Activated naive CD4-positive, alpha-beta T cell treated with anti-CD3 and anti-CD28 coated beads, Interleukin-2, amount 50 U/mL, for 16 hours (primary cell): ENCODE measurements around the gene AHRR.

Experiments
- DNase-seq: peaks from one replicate; pipeline ENCODE4 v3.0.0-alpha.2; 2020

AHRR gene

DNA sequence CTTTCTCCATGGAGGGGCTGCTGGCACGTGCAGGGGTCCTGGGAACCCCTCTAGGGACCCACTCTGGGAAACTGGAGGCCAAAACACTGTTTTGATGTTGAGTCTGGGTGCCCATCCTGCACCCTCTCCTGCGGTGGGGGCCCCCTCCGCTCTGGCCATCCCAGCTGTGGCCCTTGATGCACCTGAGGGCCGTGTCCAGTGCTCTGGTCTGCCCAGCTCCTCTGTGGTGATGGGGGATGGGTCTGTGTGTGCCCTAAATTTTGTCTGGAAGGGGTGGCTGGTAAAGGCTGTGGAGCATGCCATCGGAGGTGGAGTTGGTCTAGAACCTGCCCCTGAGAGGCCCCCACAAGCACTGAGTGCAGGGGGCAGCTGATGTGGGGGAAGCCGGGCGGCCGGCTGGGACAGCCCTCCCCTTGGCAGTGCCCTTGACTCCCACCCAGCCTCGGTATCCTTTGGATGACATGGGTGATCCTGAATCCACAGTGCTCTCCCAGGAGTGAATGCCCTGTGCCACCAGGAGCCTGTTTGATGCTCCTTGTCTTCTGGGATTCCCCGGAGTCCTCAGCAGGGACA, 26.3 kb downstream of the AHRR start:
- no peak for DNase-seq

GRCh38 chr5:348726-349125, 27.2 kb downstream of the AHRR start:
- no peak for DNase-seq

GRCh38 chr5:350355-350754, 28.8 kb downstream of the AHRR start:
- no peak for DNase-seq

DNA sequence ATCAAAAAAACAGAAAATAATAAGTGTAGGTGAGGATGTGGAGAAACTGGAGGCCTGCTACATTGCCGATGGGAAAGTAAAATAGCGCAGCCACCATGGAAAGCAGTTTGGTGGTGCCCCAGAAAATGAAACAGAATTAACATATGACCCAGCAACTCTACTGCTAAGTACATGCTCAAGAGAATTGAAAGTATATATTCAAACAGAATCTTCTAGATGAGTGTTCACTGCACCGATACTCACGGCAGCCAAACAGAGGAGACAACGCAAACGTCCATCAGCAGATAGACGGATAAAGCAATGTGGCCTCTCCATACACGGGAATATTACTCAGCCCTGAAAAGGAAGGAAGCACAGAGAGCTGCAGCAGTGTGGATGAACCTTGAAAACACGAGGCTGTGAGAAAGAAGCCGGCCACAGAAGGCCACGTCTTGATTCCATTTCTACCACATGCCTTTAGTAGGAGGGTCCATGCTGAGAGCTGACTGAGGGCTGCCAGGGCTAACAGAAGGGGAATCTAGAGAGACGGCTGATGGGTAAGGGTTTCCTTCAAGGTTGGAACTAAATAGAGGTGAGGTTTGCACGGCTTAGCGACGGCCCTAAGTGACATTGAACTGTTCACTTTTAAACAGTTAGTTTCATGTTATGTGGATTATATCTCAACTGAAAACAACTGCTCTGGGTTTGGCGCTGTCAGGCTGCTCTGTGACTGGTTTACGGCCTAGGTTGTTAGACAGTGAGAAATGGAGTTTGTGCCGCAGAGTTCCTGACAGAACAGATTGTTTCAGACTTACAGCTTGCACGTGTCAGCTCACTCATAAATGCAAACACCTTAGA, 29.8 kb downstream of the AHRR start:
- DNase-seq: no peak

DNA sequence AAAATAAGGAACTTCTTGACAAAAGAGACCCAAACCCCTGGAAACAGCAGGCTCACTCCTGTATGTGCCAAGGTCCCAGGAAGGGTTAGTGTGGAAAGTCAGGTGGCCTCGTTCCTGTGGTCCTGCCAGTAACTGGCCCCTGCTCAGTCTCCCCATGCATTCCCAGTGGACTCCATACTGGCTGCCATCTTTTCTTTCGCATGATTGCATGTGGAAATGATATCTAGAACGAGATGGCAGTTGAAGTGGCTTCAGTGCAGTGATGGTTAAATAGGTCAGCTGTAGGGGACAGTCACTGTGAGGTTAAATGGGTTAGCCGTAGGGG, 30.4 kb downstream of the AHRR start:
- no peak for DNase-seq

DNA sequence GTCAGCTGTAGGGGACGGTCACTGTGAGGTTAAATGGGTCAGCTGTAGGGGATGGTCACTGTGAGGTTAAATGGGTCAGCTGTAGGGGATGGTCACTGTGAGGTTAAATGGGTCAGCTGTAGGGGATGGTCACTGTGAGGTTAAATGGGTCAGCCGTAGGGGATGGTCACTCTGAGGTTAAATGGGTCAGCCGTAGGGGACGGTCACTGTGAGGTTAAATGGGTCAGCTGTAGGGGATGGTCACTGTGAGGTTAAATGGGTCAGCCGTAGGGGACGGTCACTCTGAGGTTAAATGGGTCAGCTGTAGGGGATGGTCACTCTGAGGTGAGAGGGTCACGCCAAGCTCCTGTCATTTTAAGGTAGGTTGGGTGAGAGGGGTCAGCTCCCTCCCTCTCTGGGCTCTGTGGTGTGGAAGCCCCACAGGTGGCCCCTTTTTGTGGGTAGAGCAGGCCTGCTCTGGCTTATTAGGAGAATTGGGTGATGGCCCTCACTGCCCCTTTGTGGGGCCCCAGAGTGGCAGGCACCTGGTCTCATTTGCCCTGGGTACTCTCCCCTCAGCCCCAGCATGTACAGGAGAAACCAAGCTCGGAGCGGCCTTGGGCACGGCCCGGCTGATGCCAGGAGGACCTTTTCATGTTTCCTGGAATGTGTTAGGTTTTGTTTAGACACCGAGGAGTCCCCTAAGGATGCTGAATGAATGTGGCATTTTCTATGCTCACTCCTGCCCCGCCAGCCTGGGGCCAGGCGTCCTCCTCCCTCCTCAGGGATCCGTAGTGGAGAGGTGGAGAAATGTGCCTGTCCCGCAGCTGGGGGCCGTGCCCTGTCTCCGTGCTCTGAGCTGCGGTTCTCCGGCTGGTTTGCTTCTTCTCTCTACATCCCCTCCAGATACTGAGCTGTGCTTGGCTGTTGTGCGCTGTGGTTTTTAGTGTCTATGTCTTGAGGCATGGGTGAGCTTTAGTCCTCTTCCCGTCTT, 31.4 kb downstream of the AHRR start:
- no peak for DNase-seq

DNA sequence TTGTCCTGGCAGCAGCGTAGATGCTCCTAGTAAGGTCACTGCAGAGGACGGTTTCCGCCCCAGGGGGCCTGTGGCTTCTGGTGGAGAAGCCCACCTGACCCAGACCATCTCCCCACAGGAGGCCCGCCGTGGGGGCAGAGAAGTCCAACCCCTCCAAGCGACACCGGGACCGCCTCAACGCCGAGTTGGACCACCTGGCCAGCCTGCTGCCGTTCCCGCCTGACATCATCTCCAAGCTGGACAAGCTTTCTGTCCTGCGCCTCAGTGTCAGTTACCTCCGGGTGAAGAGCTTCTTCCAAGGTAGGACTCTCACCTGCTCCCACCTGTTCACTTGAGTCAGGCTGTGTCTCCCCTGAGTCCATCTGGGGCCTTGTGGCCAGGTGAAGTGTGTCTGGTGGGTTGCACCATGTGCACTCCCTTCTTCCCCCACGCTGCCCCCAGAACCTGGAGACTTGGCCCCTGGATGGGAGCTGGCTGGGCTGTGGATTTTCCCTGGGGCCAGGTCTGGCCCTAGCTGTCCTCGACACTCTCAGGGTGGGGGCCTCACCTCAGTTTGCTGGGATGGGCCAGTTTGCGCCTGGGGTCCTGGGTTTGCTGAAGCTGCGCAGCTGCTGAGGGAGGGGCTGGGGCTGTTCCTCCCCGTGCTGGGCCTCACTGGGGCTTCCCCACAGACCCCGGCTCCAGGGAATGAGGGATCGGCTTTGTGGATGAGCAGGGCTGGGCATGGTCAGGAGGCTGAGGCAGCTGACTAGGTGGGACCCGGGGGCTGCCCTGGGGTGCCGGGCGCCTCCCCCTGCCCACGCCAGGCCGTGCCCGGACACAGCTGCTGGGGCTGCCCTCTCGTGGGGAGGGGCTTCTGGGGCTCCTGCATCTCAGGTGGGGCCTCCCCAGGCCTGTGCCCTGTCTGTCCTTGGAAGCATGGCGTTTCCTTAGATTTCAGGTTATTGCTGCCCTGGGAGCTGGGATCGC, 32.4 kb downstream of the AHRR start:
- DNase-seq: no peak

DNA sequence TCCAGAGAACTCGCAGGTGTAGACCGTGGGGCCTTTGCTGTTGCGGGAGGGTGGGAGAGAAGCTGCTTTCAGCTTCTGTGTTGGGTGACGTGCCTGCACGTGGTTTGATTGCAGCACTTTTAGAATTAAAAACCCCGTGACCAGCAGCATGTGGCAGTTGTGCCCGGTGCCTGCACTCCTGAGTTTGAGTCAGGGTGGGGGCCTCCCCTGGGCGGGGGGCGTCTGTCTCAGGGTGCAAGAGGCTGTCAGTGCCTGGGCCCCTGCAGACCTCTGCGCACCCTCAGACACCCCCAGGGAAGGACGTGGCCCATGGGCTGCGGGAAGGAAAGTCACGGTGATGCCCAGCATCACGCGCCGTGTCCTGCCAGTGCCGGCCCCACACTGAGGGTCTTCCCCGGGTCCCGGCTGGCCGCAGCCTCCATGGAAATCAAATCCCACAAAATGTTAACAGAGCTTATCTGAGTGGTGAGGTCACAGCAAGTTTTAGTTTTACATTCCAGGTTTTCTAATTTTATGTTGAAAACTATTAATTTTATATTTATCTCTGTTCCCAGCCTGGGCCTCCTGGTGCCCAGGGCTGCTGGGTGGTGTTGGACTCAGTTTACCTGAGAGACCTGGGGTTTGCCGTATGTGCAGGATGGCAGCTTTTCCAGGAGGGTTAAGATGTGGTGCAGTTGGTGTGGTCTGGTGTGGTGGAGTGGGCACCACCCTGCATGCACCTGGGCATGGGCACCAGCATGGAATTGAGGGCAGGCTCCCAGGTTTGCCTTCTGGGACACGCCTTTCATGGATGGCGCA, 33.3 kb downstream of the AHRR start:
- no peak for DNase-seq

GRCh38 chr5:355379-355935, 33.9 kb downstream of the AHRR start:
- no peak for DNase-seq

DNA sequence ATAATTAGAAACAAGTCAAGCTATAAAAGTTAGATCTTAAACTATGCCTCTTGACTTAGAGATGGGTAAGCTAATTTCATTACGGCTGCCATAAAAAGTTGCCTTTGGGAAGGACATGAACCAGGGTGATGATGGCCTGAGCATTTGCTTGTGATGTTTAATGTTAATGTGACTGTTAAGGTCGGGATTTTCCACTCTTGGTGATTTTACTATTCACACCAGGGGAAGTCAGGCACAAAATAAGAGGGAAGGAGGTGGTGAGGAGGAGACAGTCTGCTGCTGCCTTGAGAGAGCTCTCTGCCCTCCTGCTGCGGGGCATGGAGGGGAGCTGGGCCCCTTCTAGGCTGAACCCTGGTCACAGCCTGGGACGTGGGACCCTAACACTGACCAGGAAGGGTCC, 34.4 kb downstream of the AHRR start:
- DNase-seq: no peak

DNA sequence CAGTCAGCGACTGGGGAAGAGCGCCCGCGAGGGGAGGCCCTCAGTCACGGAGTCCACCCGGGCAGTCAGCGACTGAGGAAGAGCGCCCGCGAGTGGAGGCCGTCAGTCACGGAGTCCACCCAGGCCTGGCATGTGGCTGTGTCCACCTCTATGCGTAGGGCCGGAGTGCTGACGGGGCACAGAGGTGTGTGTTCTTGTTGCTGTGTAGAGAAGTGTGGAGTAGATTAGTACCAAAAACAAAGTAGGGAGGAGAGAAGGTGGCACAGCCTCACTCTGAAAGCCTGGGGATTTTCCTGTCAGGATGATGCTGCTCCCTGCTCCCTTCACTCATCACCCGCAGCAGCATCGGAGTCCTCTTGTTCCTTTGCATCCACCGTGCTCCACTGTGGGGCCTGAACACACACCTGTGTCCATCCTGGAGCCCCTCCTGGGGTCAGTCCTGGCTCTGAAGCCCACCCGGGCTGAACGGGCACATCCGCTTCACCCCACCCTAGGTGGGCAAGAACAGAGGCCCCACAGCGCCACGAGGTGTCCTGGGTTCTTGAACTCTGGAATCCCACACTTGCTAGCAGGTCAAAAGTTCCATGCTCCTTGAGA, 37.9 kb downstream of the AHRR start:
- DNase-seq: no peak

GRCh38 chr5:360257-361027, 38.9 kb downstream of the AHRR start:
- no peak for DNase-seq

- no peak for DNase-seq
Measured at GRCh38 chr5:362189-362588, 40.7 kb downstream of the AHRR start.

DNA sequence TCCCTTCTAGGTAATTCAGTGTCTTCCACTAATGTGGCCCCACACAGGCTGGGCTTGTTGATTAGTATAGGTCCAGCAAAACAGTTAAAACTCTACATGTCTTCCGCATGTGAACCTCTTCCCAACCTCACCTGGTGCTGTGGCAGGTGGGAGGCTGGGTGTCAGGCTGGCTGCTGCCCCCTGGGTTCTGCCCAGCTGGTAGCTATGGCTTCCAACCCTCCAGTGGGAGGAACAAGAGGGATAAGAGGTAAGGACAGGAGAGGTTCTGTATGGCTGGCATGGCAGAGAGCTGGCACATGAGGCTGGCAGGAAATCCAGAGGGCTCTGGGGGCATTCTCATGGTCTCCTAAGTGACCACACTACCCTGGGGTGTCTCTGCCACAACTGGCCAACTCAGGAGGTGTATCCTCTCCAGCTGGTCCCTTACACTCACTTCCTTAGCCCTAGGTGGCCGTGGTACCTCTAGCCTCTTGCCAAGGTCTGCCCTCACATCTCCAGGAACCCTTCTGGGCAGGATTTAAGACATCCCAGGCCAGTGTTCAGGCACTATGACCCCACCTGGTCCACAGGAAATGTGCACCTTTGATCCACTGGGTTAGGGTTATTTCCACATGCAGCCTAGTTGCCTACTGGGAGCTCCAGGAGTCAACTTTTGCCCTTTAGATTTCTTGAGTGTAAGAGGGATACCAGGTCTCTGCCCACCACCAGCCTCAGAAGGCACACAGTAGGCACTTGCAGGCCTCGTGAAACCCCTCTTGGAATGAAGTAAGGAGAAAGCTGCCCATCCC, 41.7 kb downstream of the AHRR start:
- no peak for DNase-seq

DNA sequence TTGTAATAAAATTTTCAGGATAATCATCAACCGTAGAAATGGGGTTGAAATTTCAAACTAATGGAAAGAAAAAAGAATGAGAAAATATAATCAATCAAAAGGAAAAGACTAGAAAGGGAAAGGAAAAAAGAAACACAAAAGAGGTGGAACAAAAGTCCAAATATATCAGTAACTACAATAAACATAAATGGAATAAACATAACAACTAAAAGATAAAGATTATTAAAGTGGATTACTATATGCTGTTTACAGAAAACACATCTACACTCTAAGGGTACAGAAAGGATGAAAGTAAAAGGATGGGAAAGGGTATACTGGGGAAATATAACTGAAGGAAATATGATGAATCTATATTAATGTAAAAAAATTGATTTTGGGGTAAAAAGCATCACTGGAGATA, 43.0 kb downstream of the AHRR start:
- DNase-seq: no peak

- no peak for DNase-seq
Measured at GRCh38 chr5:366541-367357, 45.2 kb downstream of the AHRR start.

GRCh38 chr5:367358-368130, 46.0 kb downstream of the AHRR start:
- peak; percentile 10 for DNase-seq
